Neural cell (in vitro differentiated cells): ENCODE measurements around the gene AARSD1. TPM values are rescaled to one million over a fixed set of nuclear protein-coding genes. Genes with fewer than 3 reads are reported as not detected.
A peak's percentile ranks its signal among the peaks of the same experiment; 100 is the strongest.
"Not testable (repeated sequence)": the region's sequence is repeated elsewhere in the genome, so short reads cannot be mapped to it uniquely, and the experiment has no call there.

Experiments
- H2AFZ ChIP-seq: fragments of 200-600, 300-800 bp; sonication (generic), shearing (Covaris generic); 2 replicates; pipeline ENCODE4 v1.6.0; 2014; ENCODE audit warnings: low read depth, mild to moderate bottlenecking, antibody characterized with exemption, low read length, moderate library complexity
- H3F3A ChIP-seq: fragments of 200-600 bp; shearing (Covaris generic); 2 replicates; pipeline ENCODE4 v1.6.1; 2016; ENCODE audit warnings: mild to moderate bottlenecking, moderate library complexity, mixed read lengths, antibody characterized with exemption, low read length; ENCODE audit not compliant: insufficient read depth, poor library complexity, severe bottlenecking
- H3K27ac ChIP-seq: fragments of 200-600, 300-800 bp; sonication (generic), shearing (Covaris generic); 2 replicates; pipeline ENCODE4 v1.5.1; 2014; ENCODE audit warnings: mild to moderate bottlenecking, low read length, moderate library complexity
- H3K27me3 ChIP-seq: fragments of 300-800, 200-600 bp; sonication (generic), shearing (Covaris generic); 2 replicates; pipeline ENCODE4 v1.6.0; 2014; ENCODE audit warnings: mild to moderate bottlenecking, low read depth, low read length, moderate library complexity; ENCODE audit not compliant: insufficient read depth
- H3K36me3 ChIP-seq: fragments of 300-800, 200-600 bp; sonication (generic), shearing (Covaris generic); 2 replicates; pipeline ENCODE4 v1.5.1; 2014; ENCODE audit warnings: mild to moderate bottlenecking, antibody characterized with exemption, low read length, moderate library complexity; ENCODE audit not compliant: insufficient read depth
- H3K4me2 ChIP-seq: fragments of 300-800, 200-600 bp; sonication (generic), shearing (Covaris generic); 2 replicates; pipeline ENCODE4 v1.6.0; 2014; ENCODE audit warnings: mild to moderate bottlenecking, low read length
- H3K4me3 ChIP-seq: fragments of 300-800, 200-600 bp; sonication (generic), shearing (Covaris generic); 2 replicates; pipeline ENCODE4 v1.5.1; 2014; ENCODE audit warnings: mild to moderate bottlenecking, low read length, moderate library complexity
- H3K79me2 ChIP-seq: fragments of 200-600 bp; shearing (Covaris generic); replicated peaks from 2 replicates; pipeline ENCODE4 v1.6.0; 2014; ENCODE audit warnings: mild to moderate bottlenecking, low read length, moderate library complexity; ENCODE audit not compliant: insufficient read depth
- H3K9ac ChIP-seq: fragments of 300-800, 200-600 bp; sonication (generic), shearing (Covaris generic); 2 replicates; pipeline ENCODE4 v1.6.1; 2016; ENCODE audit warnings: mild to moderate bottlenecking, low read length, mixed read lengths
- H3K9me2 ChIP-seq: fragments of 200-600 bp; shearing (Covaris generic); 2 replicates; pipeline ENCODE4 v1.6.1; 2016; ENCODE audit warnings: mild to moderate bottlenecking, low read length, mixed read lengths; ENCODE audit not compliant: insufficient read depth
- H3K9me3 ChIP-seq: fragments of 200-600, 300-800 bp; sonication (generic), shearing (Covaris generic); 2 replicates; pipeline ENCODE4 v1.6.1; 2016; ENCODE audit warnings: mild to moderate bottlenecking, mixed run types, low read length, moderate library complexity, mixed read lengths
- H4K20me1 ChIP-seq: fragments of 200-600 bp; shearing (Covaris generic); 2 replicates; pipeline ENCODE4 v1.6.1; 2016; ENCODE audit warnings: mild to moderate bottlenecking, mixed run types; ENCODE audit not compliant: insufficient read depth
- CTCF ChIP-seq: fragments of 450-650 bp; IDR thresholded peaks from 2 replicates; pipeline ENCODE4 v1.5.1; 2014; ENCODE audit warnings: antibody characterized with exemption, mild to moderate bottlenecking, moderate library complexity; ENCODE audit not compliant: poor library complexity, severe bottlenecking
- EP300 ChIP-seq: fragments of 450-650 bp; conservative IDR thresholded peaks from 2 replicates; pipeline ENCODE4 v1.6.1; 2014; ENCODE audit warnings: antibody characterized with exemption, mild to moderate bottlenecking, moderate library complexity; ENCODE audit not compliant: poor library complexity, severe bottlenecking
- EZH2 ChIP-seq: fragments of 200-600, 300-800 bp; shearing (Covaris generic), sonication (generic); IDR thresholded peaks from 2 replicates; pipeline ENCODE4 v1.6.1; 2014; ENCODE audit warnings: antibody characterized with exemption, low read length, borderline replicate concordance, mild to moderate bottlenecking; ENCODE audit not compliant: insufficient read depth, poor library complexity, severe bottlenecking
- MXI1 ChIP-seq: fragments of 450-650 bp; conservative IDR thresholded peaks from 2 replicates; pipeline ENCODE4 v1.6.1; 2014; ENCODE audit warnings: antibody characterized with exemption, mild to moderate bottlenecking; ENCODE audit not compliant: poor library complexity, severe bottlenecking
- POLR2AphosphoS5 ChIP-seq: IDR thresholded peaks from 2 replicates; pipeline ENCODE4 v1.6.1; 2012
- RAD21 ChIP-seq: fragments of 450-650 bp; conservative IDR thresholded peaks from 2 replicates; pipeline ENCODE4 v1.6.1; 2014; ENCODE audit warnings: antibody characterized with exemption, mild to moderate bottlenecking, moderate library complexity
- REST ChIP-seq: IDR thresholded peaks from 2 replicates; pipeline ENCODE4 v1.6.1; 2012; ENCODE audit warnings: borderline replicate concordance
- SMC3 ChIP-seq: fragments of 450-650 bp; conservative IDR thresholded peaks from 2 replicates; pipeline ENCODE4 v1.6.1; 2014; ENCODE audit warnings: antibody characterized with exemption, mild to moderate bottlenecking, moderate library complexity; ENCODE audit not compliant: poor library complexity
- TAF1 ChIP-seq: IDR thresholded peaks from 2 replicates; pipeline ENCODE4 v1.6.1; 2012; ENCODE audit warnings: low read depth
- polyA plus RNA-seq: library from polyadenylated mRNA; depleted of rRNA; stranded (reverse); fragments of >200 nt; gene quantifications from 2 replicates; pipeline ENCODE4 v1.2.3, GENCODE V29; 2014

The AARSD1 gene
- polyA plus RNA-seq, 1 donor from 2014 or later, result 64.2 TPM

- no peaks in the 10 kb centered on the region for H4K20me1 ChIP-seq
- H3K27ac ChIP-seq, result no peak overlapping the region
- H2AFZ ChIP-seq, result no peak overlapping the region
- no peaks in the 10 kb centered on the region for H3K79me2 ChIP-seq
- no peak overlapping the region for H3K9ac ChIP-seq
- no peaks in the 10 kb centered on the region for H3K9me2 ChIP-seq
- H3K9me3 ChIP-seq, result no peaks in the 10 kb centered on the region
- no peaks in the 10 kb centered on the region for H3F3A ChIP-seq
- no peak overlapping the region for H3K4me3 ChIP-seq
- TF ChIP-seq MXI1 (no peak), CTCF (peak; percentile 12)
- H3K36me3 ChIP-seq, result no peaks in the 10 kb centered on the region
- no peaks in the 10 kb centered on the region for H3K27me3 ChIP-seq
- H3K4me2 ChIP-seq, result no peak overlapping the region
Observed at GRCh38 chr17:42928714-42929496, 35.3 kb downstream of the AARSD1 start.

- Histone ChIP-seq H3K36me3 (no peaks in the 10 kb centered on the region), H4K20me1 (no peaks in the 10 kb centered on the region), H3K9me3 (no peaks in the 10 kb centered on the region), H3K27ac (no peak overlapping the region), H3K9me2 (no peaks in the 10 kb centered on the region), H3K27me3 (no peaks in the 10 kb centered on the region), H3K4me2 (no peak overlapping the region), H3K4me3 (no peak overlapping the region), H3K9ac (no peak overlapping the region), H2AFZ (no peak overlapping the region), H3F3A (no peaks in the 10 kb centered on the region), H3K79me2 (no peaks in the 10 kb centered on the region)
- TF ChIP-seq EP300 (no peak), RAD21 (no peak), CTCF (no peak), MXI1 (no peak), TAF1 (no peak), POLR2AphosphoS5 (no peak), SMC3 (no peak), REST (no peak), EZH2 (no peak)
Observed at GRCh38 chr17:42924891-42925290, 39.4 kb downstream of the AARSD1 start.

- H4K20me1 ChIP-seq, H3K9me2 ChIP-seq, H3K27ac ChIP-seq, H3K9ac ChIP-seq, H3K27me3 ChIP-seq, H3F3A ChIP-seq, H2AFZ ChIP-seq, H3K79me2 ChIP-seq, H3K4me3 ChIP-seq, H3K4me2 ChIP-seq, H3K36me3 ChIP-seq, H3K9me3 ChIP-seq: not testable (repeated sequence)
Observed at GRCh38 chr17:42923472-42923871, 40.8 kb downstream of the AARSD1 start.
